HG03097 (cell line): ENCODE results near the gene HIVEP2.

Experiments
- ATAC-seq: cut with Tn5 transposase; IDR thresholded peaks from one replicate; pipeline ENCODE4 v1.9.1; 2021; ENCODE audit not compliant: unreplicated experiment, low FRiP score

HIVEP2 gene

GRCh38 chr6:142752348-142752747 is 192.6 kb downstream of the HIVEP2 start:
- ATAC-seq = no peak

- ATAC-seq = no peak
Measured at GRCh38 chr6:142751452-142751851, 193.5 kb downstream of the HIVEP2 start.

- no peak for ATAC-seq
Measured at GRCh38 chr6:142750998-142751397, 194.0 kb downstream of the HIVEP2 start.

- ATAC-seq = no peak
Measured at GRCh38 chr6:142749556-142749955, 195.4 kb downstream of the HIVEP2 start.

GRCh38 chr6:142746524-142746923 is 198.5 kb downstream of the HIVEP2 start:
- no peak for ATAC-seq

GRCh38 chr6:142744836-142745235 is 200.1 kb downstream of the HIVEP2 start:
- ATAC-seq = no peak

- no peak for ATAC-seq
Measured at GRCh38 chr6:142740449-142740848, 204.5 kb downstream of the HIVEP2 start.

- ATAC-seq = no peak
Measured at GRCh38 chr6:142738731-142739130, 206.2 kb downstream of the HIVEP2 start.

- ATAC-seq = no peak
Measured at GRCh38 chr6:142738035-142738396, 207.0 kb downstream of the HIVEP2 start.

GRCh38 chr6:142737368-142738034 is 207.5 kb downstream of the HIVEP2 start:
- ATAC-seq = no peak

- no peak for ATAC-seq
Measured at GRCh38 chr6:142735204-142735603, 209.8 kb downstream of the HIVEP2 start.

- ATAC-seq = no peak
Measured at GRCh38 chr6:142732790-142733189, 212.2 kb downstream of the HIVEP2 start.

- no peak for ATAC-seq
Measured at GRCh38 chr6:142731611-142732010, 213.4 kb downstream of the HIVEP2 start.

GRCh38 chr6:142729618-142730017 is 215.4 kb downstream of the HIVEP2 start:
- ATAC-seq = no peak

- ATAC-seq = no peak
Measured at GRCh38 chr6:142728910-142729481, 216.0 kb downstream of the HIVEP2 start.

GRCh38 chr6:142728364-142728763 is 216.6 kb downstream of the HIVEP2 start:
- ATAC-seq = no peak

- ATAC-seq = no peak
Measured at GRCh38 chr6:142726616-142727015, 218.4 kb downstream of the HIVEP2 start.

- ATAC-seq = no peak
Measured at GRCh38 chr6:142725024-142725770, 219.8 kb downstream of the HIVEP2 start.

GRCh38 chr6:142722841-142723240 is 222.1 kb downstream of the HIVEP2 start:
- no peak for ATAC-seq

- ATAC-seq = no peak
Measured at GRCh38 chr6:142722012-142722411, 223.0 kb downstream of the HIVEP2 start.

GRCh38 chr6:142721215-142721920 is 223.6 kb downstream of the HIVEP2 start:
- ATAC-seq = no peak
